ENCODE data around the gene CGNL1.

Gene CGNL1

DNA sequence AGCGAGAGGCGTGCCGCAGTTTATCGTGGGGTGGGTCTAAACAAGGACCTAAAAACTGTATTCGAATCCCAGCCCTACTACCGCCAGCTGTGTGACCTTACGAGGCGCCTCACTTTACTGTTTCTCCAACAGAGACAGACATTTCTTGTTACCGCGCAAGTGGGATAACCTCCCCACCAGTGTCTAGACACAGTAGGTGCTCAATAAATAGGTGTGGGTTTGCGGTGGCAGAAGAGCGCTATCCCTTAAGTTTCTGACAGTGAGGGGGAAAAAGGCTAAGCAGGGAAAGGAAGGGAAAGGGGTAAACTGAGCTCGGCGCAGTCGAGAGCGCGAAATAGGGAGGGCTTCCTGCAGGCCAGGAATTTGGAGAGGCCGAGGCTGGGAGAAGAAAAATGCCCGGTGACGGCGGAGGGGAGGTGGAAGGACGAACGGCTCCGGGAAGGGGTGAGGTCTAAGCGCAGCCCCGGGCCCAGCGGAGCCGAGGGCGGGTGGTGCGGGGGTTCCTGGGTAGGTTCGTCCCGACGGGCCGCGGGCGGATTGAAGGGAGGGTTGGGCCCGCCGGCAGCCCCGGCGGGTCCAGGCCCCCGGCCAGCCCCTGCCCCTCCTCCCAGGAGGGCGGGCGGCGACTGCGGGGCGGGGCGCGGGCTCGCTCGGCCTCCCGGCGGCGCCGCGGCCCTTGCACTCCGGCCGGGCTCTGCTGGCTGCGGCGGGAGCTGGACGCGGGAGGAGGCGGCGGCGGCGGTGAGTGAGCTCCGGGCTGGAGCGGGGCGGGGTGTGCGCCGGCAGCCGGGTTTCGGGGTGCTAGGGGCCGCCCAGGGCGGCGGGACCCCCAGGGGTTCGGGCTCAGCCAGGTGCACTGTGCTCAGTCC, at the start of gene CGNL1:
Gene CGNL1, plus strand, starts transcription at position 679 of the 869 bp plus-strand sequence. CDS start 61,495 bp downstream, outside the sequence.
- H3K4me3 Mint-ChIP-seq: peak within 1 kb of the TSS; percentile 71
- H3K9me3 Mint-ChIP-seq: no peaks in the 10 kb centered on the region
- peaks cover 3% of the 10 kb centered on the region for H3K4me1 Mint-ChIP-seq (ENCODE audit: low read depth)
- H3K36me3 Mint-ChIP-seq (ENCODE audit: low read depth): no peaks in the 10 kb centered on the region
- peaks cover 70% of the 10 kb centered on the region for H3K27me3 Mint-ChIP-seq (ENCODE audit: low read depth)
- no peak within 1 kb of the TSS for H3K27ac Mint-ChIP-seq

DNA sequence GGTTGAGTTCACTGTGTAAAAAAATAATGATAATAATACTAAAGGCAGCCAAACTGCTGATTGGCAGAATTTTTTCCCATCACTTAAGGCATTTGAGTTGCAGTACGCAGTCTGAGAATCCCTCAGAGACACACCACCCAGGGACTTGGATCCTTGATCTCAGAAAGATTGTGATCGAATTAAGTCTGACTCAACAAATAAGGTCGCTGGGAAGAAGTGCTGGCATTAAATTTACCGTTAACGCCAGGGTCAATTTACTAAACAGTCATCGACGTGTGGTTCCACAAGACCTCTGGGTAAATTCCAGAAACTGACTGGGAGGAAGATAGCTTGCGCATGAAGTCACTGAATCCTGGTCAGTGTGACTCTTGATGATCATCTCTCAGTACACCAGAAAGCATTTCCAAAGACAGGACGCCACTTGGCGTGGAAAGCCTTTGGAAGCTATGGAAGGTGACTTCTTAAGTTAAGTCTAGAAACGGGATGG, 48.3 kb upstream of the CGNL1 start:
- no peaks in the 10 kb centered on the region for H3K36me3 Mint-ChIP-seq (ENCODE audit: low read depth)
- H3K9me3 Mint-ChIP-seq: no peaks in the 10 kb centered on the region
- peaks cover 11% of the 10 kb centered on the region for H3K27me3 Mint-ChIP-seq (ENCODE audit: low read depth)

DNA sequence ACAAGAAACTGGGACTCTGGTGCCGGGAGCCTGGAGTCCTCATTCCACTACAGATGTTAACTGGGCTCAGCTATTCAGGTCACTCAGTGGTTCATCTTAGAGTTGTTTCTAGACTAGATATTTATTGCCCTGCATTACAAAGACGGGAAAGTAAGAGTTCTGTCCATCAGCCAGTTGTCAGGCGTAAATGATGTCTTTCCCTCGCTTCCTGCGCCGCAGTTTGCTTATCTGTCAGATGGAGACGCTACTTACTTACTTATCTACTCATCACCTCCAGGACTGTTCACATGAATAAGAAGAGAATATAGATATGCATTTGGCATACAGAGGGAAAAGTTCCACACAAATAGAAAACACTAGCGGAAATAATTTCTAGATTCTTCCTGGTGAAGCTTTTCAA, 47.8 kb upstream of the CGNL1 start:
- Mint-ChIP-seq H3K9me3 (no peaks in the 10 kb centered on the region), H3K27me3 (ENCODE audit: low read depth) (peaks cover 11% of the 10 kb centered on the region), H3K36me3 (ENCODE audit: low read depth) (no peaks in the 10 kb centered on the region), H3K4me3 (no peak overlapping the region), H3K4me1 (ENCODE audit: low read depth) (peaks cover 3% of the 10 kb centered on the region), H3K27ac (no peak overlapping the region)

More for the DNA sequence above, 48.3 kb upstream of the CGNL1 start:
- H3K4me1 Mint-ChIP-seq (ENCODE audit: low read depth): peaks cover 3% of the 10 kb centered on the region
- no peak overlapping the region for H3K27ac Mint-ChIP-seq
- no peak overlapping the region for H3K4me3 Mint-ChIP-seq

DNA sequence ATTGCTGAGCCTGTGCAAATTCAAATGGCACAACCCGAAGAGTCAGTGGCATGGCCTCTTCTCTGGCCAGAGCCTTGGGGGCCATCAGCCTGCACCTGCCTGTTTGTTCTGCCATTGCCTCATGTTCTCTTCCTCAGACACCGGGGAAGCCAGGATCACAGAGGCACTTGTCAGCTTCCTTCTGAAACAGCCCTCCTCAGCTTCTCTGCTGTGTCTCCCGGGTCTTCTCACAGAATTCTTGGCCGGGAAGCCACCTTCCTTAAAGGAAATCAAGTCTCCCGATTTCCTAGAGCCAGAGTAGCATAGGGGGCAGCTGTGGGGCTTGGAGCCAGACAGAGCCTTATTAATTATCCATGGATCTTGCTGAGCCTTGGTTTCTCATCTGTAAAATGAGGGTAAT, 47.4 kb upstream of the CGNL1 start:
- Mint-ChIP-seq H3K27me3 (ENCODE audit: low read depth) (peaks cover 11% of the 10 kb centered on the region), H3K4me3 (no peak overlapping the region), H3K9me3 (no peaks in the 10 kb centered on the region), H3K4me1 (ENCODE audit: low read depth) (peaks cover 3% of the 10 kb centered on the region), H3K36me3 (ENCODE audit: low read depth) (no peaks in the 10 kb centered on the region), H3K27ac (no peak overlapping the region)

DNA sequence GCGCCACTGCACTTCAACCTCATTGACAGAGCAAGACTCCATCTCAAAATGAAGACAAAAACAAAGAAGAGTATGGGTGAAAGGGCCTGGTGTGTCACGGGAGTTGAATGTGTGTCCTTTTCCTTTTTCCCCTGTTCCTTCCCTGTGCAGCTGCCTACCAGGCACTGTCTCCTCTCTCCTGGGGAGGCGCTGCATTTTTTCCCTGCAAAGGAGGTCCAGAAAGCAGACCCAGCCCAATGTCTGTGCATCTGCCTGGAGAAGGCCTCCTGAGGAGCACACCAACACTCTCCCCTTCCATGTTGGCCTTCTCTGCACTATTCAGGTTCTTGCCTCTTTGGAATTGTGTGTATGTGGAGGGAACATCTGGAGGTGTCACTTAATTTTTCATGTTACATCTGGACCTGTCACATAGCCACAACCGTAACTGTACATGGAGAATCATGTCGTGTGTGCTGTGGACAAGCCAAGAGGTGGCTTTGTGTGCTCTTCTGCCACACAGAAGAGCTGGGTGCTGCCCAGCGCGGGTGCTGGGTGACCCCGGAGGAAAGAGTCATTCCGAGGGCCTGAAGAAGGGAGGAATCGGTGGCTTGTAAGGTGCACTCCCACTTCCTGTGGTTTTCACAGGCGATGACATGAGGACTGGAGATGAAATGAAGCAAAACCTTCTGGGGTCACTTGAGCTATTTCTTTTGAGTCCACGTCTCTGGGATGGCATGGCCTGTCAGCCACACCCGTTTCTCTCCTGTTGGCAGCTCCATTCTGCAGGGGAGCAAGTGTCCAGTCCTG, 46.5 kb upstream of the CGNL1 start:
- Mint-ChIP-seq H3K9me3 (no peaks in the 10 kb centered on the region), H3K36me3 (ENCODE audit: low read depth) (no peaks in the 10 kb centered on the region), H3K4me3 (no peak overlapping the region), H3K27ac (no peak overlapping the region), H3K4me1 (ENCODE audit: low read depth) (peaks cover 3% of the 10 kb centered on the region), H3K27me3 (ENCODE audit: low read depth) (peaks cover 13% of the 10 kb centered on the region)

- Mint-ChIP-seq H3K9me3 (no peaks in the 10 kb centered on the region), H3K27ac (no peak overlapping the region), H3K4me1 (ENCODE audit: low read depth) (peaks cover 3% of the 10 kb centered on the region), H3K4me3 (no peak overlapping the region), H3K36me3 (ENCODE audit: low read depth) (no peaks in the 10 kb centered on the region), H3K27me3 (ENCODE audit: low read depth) (peaks cover 15% of the 10 kb centered on the region)
These were observed 45.5 kb upstream of the CGNL1 start for GRCh38 chr15:57330619-57331340.

DNA sequence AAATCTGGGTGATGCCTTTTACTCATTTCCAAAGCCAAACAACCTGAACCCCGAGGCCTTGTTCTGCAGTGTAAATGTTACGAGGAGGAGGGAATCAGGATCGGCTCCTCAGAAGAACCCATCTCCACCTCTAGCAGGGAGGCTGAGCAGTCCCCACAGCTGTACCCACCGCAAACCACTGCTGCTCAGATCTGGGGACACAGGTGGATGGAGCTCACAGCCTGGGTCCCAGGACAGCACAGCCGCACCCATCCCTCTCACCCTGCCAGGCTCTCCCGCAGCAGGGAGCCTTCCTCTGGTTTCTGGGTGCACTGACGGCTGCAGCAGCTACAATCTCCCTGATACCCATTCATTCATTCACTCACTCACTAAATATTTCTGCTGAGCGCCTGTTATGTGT, 44.0 kb upstream of the CGNL1 start:
- Mint-ChIP-seq H3K27me3 (ENCODE audit: low read depth) (peaks cover 15% of the 10 kb centered on the region), H3K4me1 (ENCODE audit: low read depth) (peaks cover 3% of the 10 kb centered on the region), H3K4me3 (no peak overlapping the region), H3K36me3 (ENCODE audit: low read depth) (no peaks in the 10 kb centered on the region), H3K9me3 (no peaks in the 10 kb centered on the region), H3K27ac (no peak overlapping the region)

DNA sequence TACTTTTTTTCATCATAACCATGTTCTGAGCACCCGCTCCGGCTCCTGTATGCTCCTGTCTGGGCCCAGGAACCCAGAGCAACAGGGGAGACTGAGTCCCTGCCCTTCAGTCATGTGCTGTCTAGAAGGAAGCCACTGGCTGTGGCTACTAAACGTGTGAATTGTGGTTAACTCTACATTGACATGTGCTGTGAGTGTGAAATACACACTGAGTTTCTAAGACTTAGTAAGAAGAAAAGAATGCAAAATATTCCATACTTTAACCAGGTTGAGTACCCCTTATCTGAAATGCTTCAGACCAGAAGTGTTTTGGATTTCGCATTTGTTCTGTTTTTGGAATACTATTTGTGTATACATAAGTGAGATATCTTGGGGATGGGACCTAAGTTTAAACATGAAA, 42.8 kb upstream of the CGNL1 start:
- H3K4me1 Mint-ChIP-seq (ENCODE audit: low read depth): peaks cover 3% of the 10 kb centered on the region
- no peak overlapping the region for H3K27ac Mint-ChIP-seq
- H3K36me3 Mint-ChIP-seq (ENCODE audit: low read depth): no peaks in the 10 kb centered on the region
- no peak overlapping the region for H3K4me3 Mint-ChIP-seq
- H3K27me3 Mint-ChIP-seq (ENCODE audit: low read depth): peaks cover 14% of the 10 kb centered on the region
- no peaks in the 10 kb centered on the region for H3K9me3 Mint-ChIP-seq

GRCh38 chr15:57334257-57334656, 42.0 kb upstream of the CGNL1 start:
- Mint-ChIP-seq H3K36me3 (ENCODE audit: low read depth) (no peaks in the 10 kb centered on the region), H3K27me3 (ENCODE audit: low read depth) (peaks cover 12% of the 10 kb centered on the region), H3K27ac (no peak overlapping the region), H3K9me3 (no peaks in the 10 kb centered on the region), H3K4me1 (ENCODE audit: low read depth) (peaks cover 3% of the 10 kb centered on the region), H3K4me3 (no peak overlapping the region)

DNA sequence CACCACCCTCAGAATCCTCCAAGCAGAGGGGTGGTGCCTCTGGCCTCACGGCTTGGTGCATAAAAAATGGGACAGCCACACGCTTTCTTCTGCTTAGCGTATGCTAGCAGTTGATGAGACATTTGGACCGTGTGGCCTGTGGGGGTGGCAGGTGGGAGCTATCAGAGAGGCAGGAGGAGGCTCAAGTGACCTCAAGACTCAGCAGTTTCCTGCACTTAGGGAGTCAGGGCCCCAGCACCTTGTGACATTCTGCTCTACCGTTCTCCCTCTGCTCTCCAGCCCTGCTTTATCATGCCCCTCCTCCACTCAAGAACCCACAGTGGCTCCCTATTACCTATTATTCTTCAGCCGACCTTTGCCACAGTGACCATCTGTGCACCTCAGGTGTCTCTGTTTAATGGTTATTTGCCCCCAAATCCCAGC, 41.0 kb upstream of the CGNL1 start:
- H3K27ac Mint-ChIP-seq: no peak overlapping the region
- no peaks in the 10 kb centered on the region for H3K36me3 Mint-ChIP-seq (ENCODE audit: low read depth)
- peaks cover 8% of the 10 kb centered on the region for H3K27me3 Mint-ChIP-seq (ENCODE audit: low read depth)
- no peaks in the 10 kb centered on the region for H3K9me3 Mint-ChIP-seq
- no peak overlapping the region for H3K4me3 Mint-ChIP-seq
- H3K4me1 Mint-ChIP-seq (ENCODE audit: low read depth): peaks cover 1% of the 10 kb centered on the region

- H3K27ac Mint-ChIP-seq: no peak overlapping the region
These were observed 40.6 kb upstream of the CGNL1 start for GRCh38 chr15:57335719-57336118.

DNA sequence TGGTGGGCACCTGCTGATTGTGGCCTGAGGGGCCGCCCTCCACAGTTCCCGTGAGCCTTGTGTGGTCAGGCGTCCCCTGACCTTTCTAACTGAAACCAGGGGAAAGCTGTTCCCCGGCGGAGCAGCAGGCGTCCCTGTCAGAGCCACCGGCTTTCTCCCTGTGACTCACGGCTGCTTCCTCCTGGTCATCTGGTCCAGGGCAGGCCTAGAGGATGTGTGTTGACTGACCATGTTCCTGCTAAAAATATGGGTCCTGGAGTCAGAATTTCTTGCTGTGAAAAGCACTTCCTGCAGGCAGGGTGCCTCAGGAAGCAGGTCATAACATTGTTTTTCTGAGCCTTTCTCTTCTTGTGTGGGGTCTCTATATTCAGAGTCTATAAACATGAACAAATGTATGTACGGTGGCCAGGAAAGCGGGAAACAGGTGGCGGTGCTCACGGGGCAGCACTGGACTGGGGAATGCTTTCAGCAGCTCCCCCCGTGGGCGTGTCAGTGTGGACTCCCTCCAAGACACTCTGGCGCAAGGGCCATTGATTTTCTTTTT, 38.4 kb upstream of the CGNL1 start:
- Mint-ChIP-seq H3K36me3 (ENCODE audit: low read depth) (no peaks in the 10 kb centered on the region), H3K4me1 (ENCODE audit: low read depth) (no peaks in the 10 kb centered on the region), H3K4me3 (no peak overlapping the region), H3K9me3 (no peaks in the 10 kb centered on the region), H3K27me3 (ENCODE audit: low read depth) (peaks cover 6% of the 10 kb centered on the region), H3K27ac (no peak overlapping the region)

More at GRCh38 chr15:57335719-57336118, 40.6 kb upstream of the CGNL1 start:
- H3K36me3 Mint-ChIP-seq (ENCODE audit: low read depth): no peaks in the 10 kb centered on the region
- no peak overlapping the region for H3K4me3 Mint-ChIP-seq
- H3K9me3 Mint-ChIP-seq: no peaks in the 10 kb centered on the region
- H3K27me3 Mint-ChIP-seq (ENCODE audit: low read depth): peaks cover 4% of the 10 kb centered on the region
- H3K4me1 Mint-ChIP-seq (ENCODE audit: low read depth): no peaks in the 10 kb centered on the region

- Mint-ChIP-seq H3K27me3 (ENCODE audit: low read depth) (peaks cover 7% of the 10 kb centered on the region), H3K4me1 (ENCODE audit: low read depth) (no peaks in the 10 kb centered on the region), H3K9me3 (no peaks in the 10 kb centered on the region), H3K4me3 (no peak overlapping the region), H3K36me3 (ENCODE audit: low read depth) (no peaks in the 10 kb centered on the region), H3K27ac (no peak overlapping the region)
These were observed 37.0 kb upstream of the CGNL1 start for GRCh38 chr15:57339321-57339720.

DNA sequence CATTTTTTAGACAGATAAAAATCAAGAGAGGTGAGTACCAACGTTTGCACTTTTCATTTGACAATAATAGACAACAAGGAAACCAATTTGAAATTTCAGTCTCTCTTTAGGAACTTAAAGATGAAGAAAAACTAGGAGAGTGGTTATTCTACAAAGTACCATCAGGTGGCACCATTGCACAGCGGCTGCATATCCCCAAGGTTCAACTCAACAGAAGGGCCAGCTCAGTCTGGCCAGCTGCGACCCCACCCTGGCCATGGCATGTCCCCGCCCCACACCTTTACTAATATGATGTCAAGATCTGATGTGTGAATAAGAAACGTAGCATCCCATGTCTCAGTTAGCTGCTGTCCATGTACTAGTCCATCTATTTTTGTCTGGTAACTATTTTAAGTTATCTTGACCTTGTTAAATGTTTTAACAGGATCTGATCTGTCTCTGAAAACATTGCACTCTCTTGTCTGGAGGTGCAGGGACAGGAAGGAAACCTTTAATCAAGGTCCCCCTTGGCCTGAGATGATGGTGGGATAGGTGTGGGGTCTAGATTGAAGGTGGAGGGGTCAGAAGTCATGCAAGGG, 35.5 kb upstream of the CGNL1 start:
- peaks cover 3% of the 10 kb centered on the region for H3K27me3 Mint-ChIP-seq (ENCODE audit: low read depth)
- H3K9me3 Mint-ChIP-seq: no peaks in the 10 kb centered on the region
- no peaks in the 10 kb centered on the region for H3K36me3 Mint-ChIP-seq (ENCODE audit: low read depth)
- H3K27ac Mint-ChIP-seq: no peak overlapping the region
- no peaks in the 10 kb centered on the region for H3K4me1 Mint-ChIP-seq (ENCODE audit: low read depth)
- no peak overlapping the region for H3K4me3 Mint-ChIP-seq
